G401.6 (cell line): Measurements from ENCODE around the gene SLC9A4.

Experiments
- FAIRE-seq: peaks from 2 replicates; lab custom pipeline; 2012; peaks lifted over from hg19 to GRCh38; lab: Jason Lieb, UNC

The SLC9A4 gene

GRCh38 chr2:102453501-102453900, 19.5 kb upstream of the SLC9A4 start:
- no peak for FAIRE-seq

GRCh38 chr2:102455061-102455670, 17.9 kb upstream of the SLC9A4 start:
- FAIRE-seq, result no peak

GRCh38 chr2:102460467-102460866, 12.6 kb upstream of the SLC9A4 start:
- FAIRE-seq, result no peak

- FAIRE-seq, result no peak
Observed at GRCh38 chr2:102461188-102461587, 11.8 kb upstream of the SLC9A4 start.

- no peak for FAIRE-seq
Observed at GRCh38 chr2:102463160-102463559, 9.9 kb upstream of the SLC9A4 start.

GRCh38 chr2:102470168-102470567, 2.9 kb upstream of the SLC9A4 start:
- no peak for FAIRE-seq

- FAIRE-seq, result no peak
Observed at GRCh38 chr2:102473631-102474030, 605 bp downstream of the SLC9A4 start.

- no peak for FAIRE-seq
Observed at GRCh38 chr2:102474785-102475184, 1.8 kb downstream of the SLC9A4 start.

GRCh38 chr2:102478686-102479470, 5.9 kb downstream of the SLC9A4 start:
- FAIRE-seq, result no peak

- FAIRE-seq, result no peak
Observed at GRCh38 chr2:102480285-102481195, 7.5 kb downstream of the SLC9A4 start.

GRCh38 chr2:102481931-102482330, 8.9 kb downstream of the SLC9A4 start:
- no peak for FAIRE-seq

GRCh38 chr2:102483086-102483485, 10.1 kb downstream of the SLC9A4 start:
- no peak for FAIRE-seq

GRCh38 chr2:102484310-102485061, 11.5 kb downstream of the SLC9A4 start:
- no peak for FAIRE-seq

GRCh38 chr2:102485147-102485785, 12.2 kb downstream of the SLC9A4 start:
- FAIRE-seq, result no peak

GRCh38 chr2:102486941-102487702, 14.1 kb downstream of the SLC9A4 start:
- FAIRE-seq, result no peak

- no peak for FAIRE-seq
Observed at GRCh38 chr2:102487761-102488462, 14.9 kb downstream of the SLC9A4 start.

- no peak for FAIRE-seq
Observed at GRCh38 chr2:102489646-102490045, 16.6 kb downstream of the SLC9A4 start.

- FAIRE-seq, result no peak
Observed at GRCh38 chr2:102492006-102492405, 19.0 kb downstream of the SLC9A4 start.

GRCh38 chr2:102494570-102494969, 21.5 kb downstream of the SLC9A4 start:
- no peak for FAIRE-seq

- no peak for FAIRE-seq
Observed at GRCh38 chr2:102498414-102498813, 25.4 kb downstream of the SLC9A4 start.
